NCI-H2107 treated with DMSO at 0.1 percent for 48 hours (cell line): ENCODE results near the gene TARS3.
A peak's percentile ranks its signal among the peaks of the same experiment; 100 is the strongest.

Source experiments
- DNase-seq: peaks from one replicate; lab custom pipeline; 2025; ENCODE audit not compliant: unreplicated experiment; lab: John Stamatoyannopoulos, UW

The TARS3 gene

DNA sequence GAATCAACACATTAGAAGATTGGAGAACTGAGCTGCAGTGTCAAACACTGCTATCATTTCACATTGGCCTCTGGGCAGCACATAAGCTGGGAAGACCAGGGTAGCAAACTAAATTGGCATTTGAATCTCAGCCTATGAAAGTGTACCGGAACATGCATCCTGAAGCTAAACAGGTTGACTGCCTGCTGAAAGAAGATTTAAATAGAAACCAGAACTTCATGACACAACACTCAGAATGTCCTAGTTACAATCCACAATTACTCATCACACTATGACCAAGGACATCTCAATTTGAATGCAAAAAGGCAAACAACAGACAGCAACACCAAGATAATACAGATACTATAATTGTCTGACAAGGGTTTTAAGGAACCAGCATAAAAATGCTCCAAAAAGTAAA, 98.3 kb downstream of the TARS3 start:
- DNase-seq, result no peak

GRCh38 chr15:101625184-101625583, 99.1 kb downstream of the TARS3 start:
- no peak for DNase-seq

GRCh38 chr15:101623367-101624304, 100.6 kb downstream of the TARS3 start:
- no peak for DNase-seq

DNA sequence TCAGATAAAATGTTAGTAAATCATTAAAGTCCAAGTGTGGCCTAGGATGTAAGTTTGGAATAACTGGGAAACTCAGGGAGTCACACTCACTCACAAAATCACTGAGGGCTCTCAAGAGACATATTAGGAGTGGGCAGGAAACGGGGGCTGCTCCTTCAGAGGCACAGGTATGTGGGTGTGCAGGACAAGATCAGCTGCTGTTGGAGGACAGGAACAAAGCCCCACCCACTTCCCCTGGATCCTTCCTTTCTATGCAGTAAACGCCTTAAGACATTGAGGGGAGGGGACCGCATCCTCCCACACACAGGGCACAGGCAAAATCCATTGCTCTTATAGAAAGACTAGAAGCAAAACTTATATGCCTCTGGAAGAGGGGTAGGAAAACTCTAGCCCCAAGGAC, 102.3 kb downstream of the TARS3 start:
- no peak for DNase-seq

DNA sequence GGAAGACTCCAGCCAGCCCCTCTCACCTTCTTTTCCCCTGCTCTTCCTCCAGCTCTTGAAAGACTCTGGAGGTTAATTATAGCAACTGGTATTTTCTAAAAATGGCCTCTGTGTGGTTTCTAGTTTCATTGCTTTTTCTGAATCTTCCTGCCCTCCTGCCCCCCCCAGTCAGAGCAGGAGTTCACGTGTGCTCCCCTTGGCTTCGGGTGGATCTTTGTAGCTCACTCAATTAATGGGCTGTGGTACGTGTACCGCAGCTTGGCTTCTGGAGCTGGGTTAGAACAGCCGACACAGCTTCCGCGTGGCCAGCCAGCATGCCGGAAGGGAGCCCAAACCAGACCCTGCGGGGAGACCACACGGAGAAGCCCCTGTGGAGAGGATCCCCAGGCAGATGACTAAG, 103.6 kb downstream of the TARS3 start:
- DNase-seq, result no peak

DNA sequence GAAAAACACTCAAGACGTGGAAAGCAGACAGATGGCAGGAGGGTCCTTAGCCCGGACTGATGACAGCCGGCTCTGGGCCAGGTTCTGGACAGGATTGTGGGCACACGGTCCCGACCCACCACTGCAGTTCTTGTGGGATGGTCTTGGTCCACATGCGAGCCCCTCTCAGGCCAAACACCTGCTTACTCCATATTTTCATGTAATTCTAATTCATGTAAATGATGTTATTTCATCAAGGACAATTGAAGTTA, 104.7 kb downstream of the TARS3 start:
- no peak for DNase-seq

DNA sequence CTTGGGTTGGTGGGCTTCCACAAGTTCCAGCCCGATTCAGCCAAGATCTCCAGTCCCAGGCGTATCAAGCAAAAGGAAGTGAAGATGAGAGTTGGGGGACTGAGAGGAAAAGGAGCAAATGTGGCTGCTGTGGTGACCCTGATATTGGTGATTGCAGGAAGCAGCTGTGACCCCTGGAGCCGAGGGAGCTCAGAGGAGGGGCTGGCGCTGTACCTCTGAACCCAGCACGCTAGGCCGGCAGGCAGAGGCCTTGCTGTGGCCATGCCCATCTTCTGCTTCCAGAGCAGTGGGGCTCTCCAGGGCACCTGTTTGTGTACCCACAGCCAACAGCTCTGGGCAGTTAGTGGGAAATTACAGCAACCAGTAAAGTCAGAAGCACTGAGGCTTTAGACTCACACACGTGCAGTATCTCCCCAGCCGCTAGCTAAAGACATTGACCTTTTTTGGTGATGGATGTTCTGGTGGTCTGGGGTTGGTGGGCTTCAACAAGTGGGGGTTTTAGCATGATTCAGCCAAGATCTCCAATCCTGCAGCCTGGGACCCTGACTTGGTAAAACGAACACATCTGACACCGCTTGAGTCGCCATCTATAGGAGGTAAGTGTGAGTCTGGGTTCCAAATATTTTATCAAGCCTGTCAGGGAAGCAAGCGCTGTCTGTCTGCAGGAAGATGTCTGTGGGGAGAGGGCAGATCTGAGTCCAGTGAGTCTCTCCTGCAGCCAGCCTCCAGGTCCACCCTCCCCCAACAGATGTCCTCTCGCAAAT, 105.2 kb downstream of the TARS3 start:
- no peak for DNase-seq

- no peak for DNase-seq
Measured at GRCh38 chr15:101618076-101618475, 106.2 kb downstream of the TARS3 start.

DNA sequence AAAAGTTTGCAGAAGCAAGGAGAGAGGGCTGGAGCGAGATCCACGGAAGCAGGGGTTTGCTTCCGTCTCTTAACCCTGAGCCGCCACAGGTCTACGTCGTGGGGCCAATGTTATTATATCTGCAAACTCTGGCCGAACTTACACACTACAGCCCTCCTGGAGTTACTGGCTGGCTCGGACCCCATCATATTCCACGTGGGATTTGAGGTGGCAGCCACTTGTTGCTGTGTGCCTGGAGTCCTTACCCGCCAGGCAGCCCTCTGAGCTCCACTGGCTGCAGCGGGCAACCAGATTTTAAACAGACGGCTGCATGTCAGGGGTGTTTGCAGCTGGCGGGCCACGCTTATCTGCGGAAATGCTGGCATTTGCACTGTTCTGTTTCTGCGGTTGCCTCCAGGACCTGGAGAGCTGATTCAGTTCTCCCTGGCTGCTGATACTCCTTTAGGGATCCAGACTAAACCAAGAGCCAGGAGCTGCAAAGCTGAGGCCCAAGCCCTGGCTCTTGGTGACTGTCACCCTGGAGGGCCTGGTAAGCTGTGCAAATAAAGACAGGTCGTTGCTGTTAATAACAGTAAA, 106.8 kb downstream of the TARS3 start:
- DNase-seq, result no peak

DNA sequence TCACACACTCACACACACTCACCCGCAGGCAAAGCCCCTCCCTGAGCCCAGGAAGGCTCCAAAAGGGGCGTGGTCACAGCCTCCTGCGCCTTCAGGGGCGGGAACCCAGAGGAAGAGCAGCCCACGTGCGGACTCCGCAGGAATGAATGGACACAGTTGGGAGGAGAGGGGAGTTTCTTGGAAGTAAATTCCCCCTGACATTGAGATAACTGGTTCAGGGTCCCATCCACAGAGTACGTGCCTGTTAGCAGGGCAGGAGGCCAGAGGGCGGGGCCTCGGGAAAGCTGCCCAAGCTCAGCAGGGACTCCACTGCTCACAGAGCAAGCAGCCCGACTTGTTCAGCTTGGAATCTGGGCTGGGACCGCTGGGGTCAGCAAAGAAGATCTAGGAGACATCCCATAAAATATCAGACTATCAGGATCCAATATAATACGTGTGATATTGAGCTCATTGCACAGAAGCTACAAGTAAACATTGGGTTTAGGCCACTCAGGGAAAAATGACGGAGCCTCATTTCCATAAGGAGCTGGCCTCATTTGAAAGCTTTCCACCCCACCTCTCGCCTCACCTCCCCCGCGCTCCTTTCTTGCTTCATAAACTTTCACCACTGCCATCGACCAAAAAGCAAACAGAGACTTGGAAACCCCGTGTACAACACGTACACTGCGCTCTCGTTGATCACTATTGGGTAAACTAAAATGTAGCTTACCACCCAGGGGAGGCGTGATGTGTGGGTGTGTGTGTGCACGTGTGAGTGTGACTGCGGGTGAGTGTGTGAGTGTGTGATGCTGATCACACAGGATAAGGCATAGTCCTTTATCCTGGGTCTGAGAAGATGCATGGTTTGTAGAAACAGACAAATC, 108.1 kb downstream of the TARS3 start:
- no peak for DNase-seq

- DNase-seq, result no peak
Measured at GRCh38 chr15:101615414-101615985, 108.8 kb downstream of the TARS3 start.

DNA sequence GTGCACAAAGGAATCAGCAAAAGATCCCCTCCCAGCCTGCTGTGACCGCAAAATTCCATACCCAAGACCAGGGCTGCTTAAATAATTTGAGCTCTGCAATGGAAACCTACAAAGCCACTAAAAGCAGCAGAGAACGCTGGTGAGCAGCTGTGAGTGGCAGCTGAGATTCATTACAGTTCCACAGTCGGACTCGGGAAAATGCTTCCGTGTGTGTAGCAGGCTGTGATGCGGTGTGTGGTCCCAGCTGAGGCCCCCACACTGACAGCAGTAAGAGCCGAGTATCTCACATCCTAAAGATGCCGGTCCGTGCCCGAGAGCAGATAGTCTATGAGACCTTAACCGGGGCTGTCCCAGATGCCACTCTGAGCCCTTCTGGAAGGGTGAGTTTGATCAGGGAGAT, 109.5 kb downstream of the TARS3 start:
- no peak for DNase-seq

GRCh38 chr15:101614001-101614585, 110.2 kb downstream of the TARS3 start:
- peak; percentile 34 for DNase-seq

- peak; percentile 64 for DNase-seq
Measured at GRCh38 chr15:101613130-101614000, 110.9 kb downstream of the TARS3 start.

GRCh38 chr15:101612676-101613075, 111.6 kb downstream of the TARS3 start:
- DNase-seq, result no peak

GRCh38 chr15:101611580-101612299, 112.5 kb downstream of the TARS3 start:
- no peak for DNase-seq

DNA sequence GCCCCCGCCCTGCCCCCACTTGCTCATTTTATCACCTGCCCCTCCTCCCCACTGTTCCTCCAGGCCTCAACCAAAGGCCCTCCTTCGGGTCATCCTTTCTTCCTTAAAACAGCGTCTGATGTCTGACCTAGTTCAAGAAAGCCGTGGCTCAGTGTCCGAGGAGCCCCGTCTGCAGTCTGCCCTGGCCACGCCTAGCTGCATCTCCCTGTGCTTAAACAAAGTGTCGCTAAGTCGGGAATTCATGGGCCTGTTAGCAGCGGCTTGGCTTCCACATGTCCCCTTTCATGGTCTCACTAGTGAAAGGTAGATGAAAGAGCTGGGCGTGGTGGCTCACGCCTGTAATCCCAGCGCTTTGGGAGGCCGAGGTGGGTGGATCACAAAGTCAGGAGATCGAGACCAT, 113.3 kb downstream of the TARS3 start:
- DNase-seq, result no peak

DNA sequence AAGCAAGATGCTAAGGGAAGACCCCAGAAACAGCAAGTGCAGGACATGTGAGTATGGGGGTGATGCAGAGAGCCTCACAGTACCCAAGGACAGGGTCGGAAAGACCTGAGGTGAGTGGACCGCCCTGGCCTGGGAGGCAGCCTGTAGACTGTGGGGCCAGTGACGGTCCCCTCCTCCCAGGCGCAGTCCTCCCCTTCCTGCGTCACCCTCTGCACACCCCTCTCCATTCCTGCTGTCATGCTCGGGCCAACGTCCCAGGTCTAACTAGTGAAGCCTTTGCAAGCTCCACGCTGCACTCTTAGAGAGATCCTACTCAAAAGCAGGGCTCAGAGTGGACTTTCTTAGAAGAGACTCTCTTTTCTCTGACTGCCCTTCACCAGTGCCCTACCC, 113.7 kb downstream of the TARS3 start:
- no peak for DNase-seq
